H7 (cell line): ENCODE measurements around the gene NOL4L. TPM values are rescaled to one million over a fixed set of nuclear protein-coding genes. Genes with fewer than 3 reads are reported as not detected.

ENCODE experiments used
- DNase-seq: peaks from one replicate; pipeline ENCODE4 v3.0.0; 2012
- H3K27me3 ChIP-seq: 2 replicates; pipeline ENCODE4 v1.6.0; 2011; ENCODE audit warnings: mild to moderate bottlenecking, low read length; ENCODE audit not compliant: control insufficient read depth, insufficient read depth
- H3K36me3 ChIP-seq: replicated peaks from 2 replicates; pipeline ENCODE4 v1.5.1; 2011; ENCODE audit warnings: low read length; ENCODE audit not compliant: control insufficient read depth, insufficient read depth
- H3K4me3 ChIP-seq: 2 replicates; pipeline ENCODE4 v1.5.1; 2011; ENCODE audit warnings: low read depth, mild to moderate bottlenecking, control low read depth, low read length, moderate library complexity; ENCODE audit not compliant: insufficient read depth
- total RNA-seq: library from RNA; depleted of rRNA; stranded (reverse); fragments of >200 nt; shearing (Covaris generic); gene quantifications from 2 replicates; pipeline ENCODE4 v1.2.3, GENCODE V29; 2014

NOL4L gene
- total RNA-seq, 1 experiment from 2014 or later, result 26.6 TPM

- DNase-seq, result no peak
- Histone ChIP-seq H3K27me3 (no peaks in the 10 kb centered on the region), H3K4me3 (no peak overlapping the region), H3K36me3 (peaks cover 4% of the 10 kb centered on the region)
Measured at GRCh38 chr20:32479012-32479411, 106.1 kb downstream of the NOL4L start.

- DNase-seq, result no peak
- Histone ChIP-seq H3K4me3 (no peak overlapping the region), H3K27me3 (no peaks in the 10 kb centered on the region), H3K36me3 (peaks cover 4% of the 10 kb centered on the region)
Measured at GRCh38 chr20:32478576-32478975, 106.6 kb downstream of the NOL4L start.

- H3K36me3 ChIP-seq, result peaks cover 5% of the 10 kb centered on the region
- no peaks in the 10 kb centered on the region for H3K27me3 ChIP-seq
- H3K4me3 ChIP-seq, result no peak overlapping the region
- peak; percentile 47 for DNase-seq
Measured at GRCh38 chr20:32477594-32478512, 107.3 kb downstream of the NOL4L start.

- DNase-seq, result peak; percentile 65
- Histone ChIP-seq H3K4me3 (no peak overlapping the region), H3K36me3 (peaks cover 13% of the 10 kb centered on the region), H3K27me3 (no peaks in the 10 kb centered on the region)
Measured at GRCh38 chr20:32476684-32477593, 108.2 kb downstream of the NOL4L start.

GRCh38 chr20:32474967-32475811, 109.9 kb downstream of the NOL4L start:
- H3K36me3 ChIP-seq, result peaks cover 14% of the 10 kb centered on the region
- H3K27me3 ChIP-seq, result no peaks in the 10 kb centered on the region
- peak; percentile 94 for DNase-seq
- peak overlapping the region; percentile 8; the same call in 1 of the 2 replicates for H3K4me3 ChIP-seq

GRCh38 chr20:32474717-32474966, 110.5 kb downstream of the NOL4L start:
- H3K4me3 ChIP-seq, result no peak overlapping the region
- H3K27me3 ChIP-seq, result no peaks in the 10 kb centered on the region
- peaks cover 14% of the 10 kb centered on the region for H3K36me3 ChIP-seq
- DNase-seq, result peak; percentile 73

- H3K36me3 ChIP-seq, result peaks cover 14% of the 10 kb centered on the region
- no peak overlapping the region for H3K4me3 ChIP-seq
- peak; percentile 64 for DNase-seq
- no peaks in the 10 kb centered on the region for H3K27me3 ChIP-seq
Measured at GRCh38 chr20:32474009-32474716, 111.0 kb downstream of the NOL4L start.

- peaks cover 14% of the 10 kb centered on the region for H3K36me3 ChIP-seq
- no peaks in the 10 kb centered on the region for H3K27me3 ChIP-seq
- peak; percentile 70 for DNase-seq
- H3K4me3 ChIP-seq, result no peak overlapping the region
Measured at GRCh38 chr20:32473231-32474008, 111.7 kb downstream of the NOL4L start.

GRCh38 chr20:32472581-32473207, 112.4 kb downstream of the NOL4L start:
- Histone ChIP-seq H3K27me3 (no peaks in the 10 kb centered on the region), H3K36me3 (peaks cover 14% of the 10 kb centered on the region), H3K4me3 (no peak overlapping the region)
- peak; percentile 58 for DNase-seq

- no peaks in the 10 kb centered on the region for H3K27me3 ChIP-seq
- no peak for DNase-seq
- H3K36me3 ChIP-seq, result peaks cover 14% of the 10 kb centered on the region
- H3K4me3 ChIP-seq, result no peak overlapping the region
Measured at GRCh38 chr20:32470940-32471339, 114.2 kb downstream of the NOL4L start.

- Histone ChIP-seq H3K36me3 (peaks cover 14% of the 10 kb centered on the region), H3K27me3 (no peaks in the 10 kb centered on the region), H3K4me3 (no peak overlapping the region)
- DNase-seq, result peak; percentile 97
Measured at GRCh38 chr20:32470025-32470861, 114.9 kb downstream of the NOL4L start.

GRCh38 chr20:32468860-32469259, 116.3 kb downstream of the NOL4L start:
- DNase-seq, result no peak
- H3K27me3 ChIP-seq, result no peaks in the 10 kb centered on the region
- peaks cover 14% of the 10 kb centered on the region for H3K36me3 ChIP-seq
- H3K4me3 ChIP-seq, result no peak overlapping the region
